Measurements from ENCODE around the gene COX14. TPM values are rescaled to one million over a fixed set of nuclear protein-coding genes. Genes with fewer than 3 reads are reported as not detected.

The COX14 gene
- total RNA-seq, 1 donor from 2014 or later, result 19.8 TPM

GRCh38 chr12:50069539-50069938 is 42.5 kb upstream of the COX14 start:
- DNase-seq (ENCODE audit: low spot score in 2 of 2), result no peak
- no peak overlapping the region for H3K27ac ChIP-seq
- H3K4me1 ChIP-seq, result no peaks in the 10 kb centered on the region
- TF ChIP-seq CTCF (IDR thresholded peaks at IDR 0.05), result no peak
- intact Hi-C loops (cut with DNase I), result no loop called here
- H3K9me3 ChIP-seq, result no peaks in the 10 kb centered on the region
- H3K4me3 ChIP-seq, result no peak overlapping the region
- no peaks in the 10 kb centered on the region for H3K27me3 ChIP-seq
- H3K36me3 ChIP-seq, result no peaks in the 10 kb centered on the region

- intact Hi-C loops (cut with DNase I), result loop anchor here (1.0 to 5.0 kb wide), 3 partner anchors 31 to 293 kb away; no protein-coding TSS in a partner anchor
- peak in 1 of 2 donors; percentile 88 for DNase-seq (ENCODE audit: low spot score in 2 of 2)
- Histone ChIP-seq H3K27ac (no peak overlapping the region), H3K9me3 (no peaks in the 10 kb centered on the region), H3K4me3 (no peak overlapping the region), H3K36me3 (no peaks in the 10 kb centered on the region), H3K4me1 (no peaks in the 10 kb centered on the region), H3K27me3 (no peaks in the 10 kb centered on the region)
- TF ChIP-seq CTCF (IDR thresholded peaks at IDR 0.05), result peak; percentile 72 to 94 (median 93)
These were observed 41.5 kb upstream of the COX14 start for GRCh38 chr12:50070314-50071060.

GRCh38 chr12:50072198-50072907 is 39.7 kb upstream of the COX14 start:
- Histone ChIP-seq H3K27ac (no peak overlapping the region), H3K4me1 (no peaks in the 10 kb centered on the region), H3K27me3 (no peaks in the 10 kb centered on the region), H3K4me3 (no peak overlapping the region), H3K9me3 (no peaks in the 10 kb centered on the region), H3K36me3 (no peaks in the 10 kb centered on the region)
- TF ChIP-seq CTCF (IDR thresholded peaks at IDR 0.05), result no peak
- intact Hi-C loops (cut with DNase I), result loop anchor here (5.0 kb wide), 1 partner anchor 295 kb away; no protein-coding TSS in a partner anchor
- no peak for DNase-seq (ENCODE audit: low spot score in 2 of 2)

GRCh38 chr12:50073206-50073605 is 38.8 kb upstream of the COX14 start:
- intact Hi-C loops (cut with DNase I), result loop anchor here (5.0 kb wide), 1 partner anchor 296 kb away; no protein-coding TSS in a partner anchor
- no peak for TF ChIP-seq CTCF (IDR thresholded peaks at IDR 0.05)

GRCh38 chr12:50073712-50074111 is 38.3 kb upstream of the COX14 start:
- no peaks in the 10 kb centered on the region for H3K9me3 ChIP-seq
- no peak overlapping the region for H3K4me3 ChIP-seq
- no peak for DNase-seq (ENCODE audit: low spot score in 2 of 2)
- H3K27ac ChIP-seq, result no peak overlapping the region
- no peaks in the 10 kb centered on the region for H3K27me3 ChIP-seq
- H3K36me3 ChIP-seq, result no peaks in the 10 kb centered on the region
- H3K4me1 ChIP-seq, result no peaks in the 10 kb centered on the region
- intact Hi-C loops (cut with DNase I), result loop anchor here (2.0 to 5.0 kb wide), 2 partner anchors 241 to 296 kb away; no protein-coding TSS in a partner anchor
- no peak for TF ChIP-seq CTCF (IDR thresholded peaks at IDR 0.05)

More at GRCh38 chr12:50073206-50073605, 38.8 kb upstream of the COX14 start:
- H3K4me1 ChIP-seq, result no peaks in the 10 kb centered on the region
- H3K27ac ChIP-seq, result no peak overlapping the region
- no peak for DNase-seq (ENCODE audit: low spot score in 2 of 2)
- H3K27me3 ChIP-seq, result no peaks in the 10 kb centered on the region
- H3K9me3 ChIP-seq, result no peaks in the 10 kb centered on the region
- H3K36me3 ChIP-seq, result no peaks in the 10 kb centered on the region
- no peak overlapping the region for H3K4me3 ChIP-seq

Data from ascending aorta (tissue), 2 donors.